NCI-H2227 treated with DMSO at 0.1 percent for 48 hours (cell line): ENCODE results near the gene IL1F10.

Source experiments
- DNase-seq: peaks from one replicate; lab custom pipeline; 2025; lab: John Stamatoyannopoulos, UW

IL1F10 gene

GRCh38 chr2:113058998-113059960, 8.5 kb upstream of the IL1F10 start, which contains the start of gene IL36RN:
TSS of gene IL36RN (plus strand) at chr2:113059198. CDS start at chr2:113059439, 241 bp downstream.
- DNase-seq = no peak

DNA sequence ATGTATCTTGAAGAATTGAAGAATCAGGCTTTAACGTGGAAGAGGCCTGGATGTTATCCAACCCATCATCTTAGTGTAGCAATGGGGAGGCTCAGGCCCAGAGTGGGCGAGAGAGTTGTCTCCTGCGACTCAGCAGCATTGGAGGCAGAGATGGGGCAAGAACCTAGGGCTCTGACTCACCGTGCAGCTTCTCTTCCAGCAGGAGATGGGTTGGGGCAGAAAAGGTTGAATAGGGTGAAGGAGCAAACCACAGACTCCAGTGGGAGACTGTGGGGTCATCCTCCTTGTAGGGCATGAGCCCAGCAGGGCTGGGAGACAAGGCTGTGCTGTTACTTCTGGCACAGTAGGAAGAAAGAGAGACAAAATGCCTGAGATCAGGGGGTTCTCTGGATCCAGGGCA, 7.4 kb upstream of the IL1F10 start:
- DNase-seq = no peak

DNA sequence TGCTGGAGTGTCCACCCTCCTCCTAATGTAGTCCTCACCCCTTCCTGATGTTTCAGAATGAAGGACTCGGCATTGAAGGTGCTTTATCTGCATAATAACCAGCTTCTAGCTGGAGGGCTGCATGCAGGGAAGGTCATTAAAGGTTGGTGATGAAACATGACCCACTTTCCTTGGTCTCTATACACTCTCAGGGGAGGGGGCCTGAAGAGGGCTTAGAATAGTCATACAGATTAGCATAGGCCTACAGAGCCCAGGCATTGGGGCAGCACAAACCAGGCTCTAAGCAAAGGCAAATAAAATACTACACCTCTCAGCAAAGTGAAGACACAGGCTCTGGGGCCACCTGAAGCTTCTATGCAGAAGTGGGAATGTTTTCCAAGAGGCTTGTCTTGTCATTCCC, 7.0 kb upstream of the IL1F10 start:
- DNase-seq = no peak

- no peak for DNase-seq
Measured at GRCh38 chr2:113061241-113061640, 6.5 kb upstream of the IL1F10 start.

DNA sequence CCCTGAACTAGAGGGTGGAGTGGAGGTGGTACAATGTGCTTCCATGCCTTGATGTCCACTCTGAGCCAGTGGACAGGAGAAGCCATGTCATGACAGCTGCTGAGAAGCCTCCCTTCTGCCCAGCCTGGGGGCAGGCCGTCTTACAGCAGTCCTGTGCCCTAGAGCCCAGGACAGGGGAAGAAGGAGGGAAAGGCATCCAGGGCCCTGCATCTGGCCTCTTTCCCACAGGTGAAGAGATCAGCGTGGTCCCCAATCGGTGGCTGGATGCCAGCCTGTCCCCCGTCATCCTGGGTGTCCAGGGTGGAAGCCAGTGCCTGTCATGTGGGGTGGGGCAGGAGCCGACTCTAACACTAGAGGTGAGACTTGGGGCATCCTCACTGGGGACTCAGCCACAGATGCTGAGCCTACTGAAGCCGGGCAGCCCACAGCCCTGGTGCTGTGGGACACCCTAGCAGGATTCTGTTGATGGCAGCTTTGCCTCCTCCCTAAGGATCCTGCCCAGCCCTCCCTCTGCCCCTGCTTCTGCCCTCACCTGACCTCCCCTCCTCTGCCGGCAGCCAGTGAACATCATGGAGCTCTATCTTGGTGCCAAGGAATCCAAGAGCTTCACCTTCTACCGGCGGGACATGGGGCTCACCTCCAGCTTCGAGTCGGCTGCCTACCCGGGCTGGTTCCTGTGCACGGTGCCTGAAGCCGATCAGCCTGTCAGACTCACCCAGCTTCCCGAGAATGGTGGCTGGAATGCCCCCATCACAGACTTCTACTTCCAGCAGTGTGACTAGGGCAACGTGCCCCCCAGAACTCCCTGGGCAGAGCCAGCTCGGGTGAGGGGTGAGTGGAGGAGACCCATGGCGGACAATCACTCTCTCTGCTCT, 5.6 kb upstream of the IL1F10 start:
- no peak for DNase-seq

DNA sequence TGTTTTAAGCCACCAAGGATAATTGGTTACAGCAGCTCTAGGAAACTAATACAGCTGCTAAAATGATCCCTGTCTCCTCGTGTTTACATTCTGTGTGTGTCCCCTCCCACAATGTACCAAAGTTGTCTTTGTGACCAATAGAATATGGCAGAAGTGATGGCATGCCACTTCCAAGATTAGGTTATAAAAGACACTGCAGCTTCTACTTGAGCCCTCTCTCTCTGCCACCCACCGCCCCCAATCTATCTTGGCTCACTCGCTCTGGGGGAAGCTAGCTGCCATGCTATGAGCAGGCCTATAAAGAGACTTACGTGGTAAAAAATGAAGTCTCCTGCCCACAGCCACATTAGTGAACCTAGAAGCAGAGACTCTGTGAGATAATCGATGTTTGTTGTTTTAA, 3.5 kb upstream of the IL1F10 start:
- no peak for DNase-seq

DNA sequence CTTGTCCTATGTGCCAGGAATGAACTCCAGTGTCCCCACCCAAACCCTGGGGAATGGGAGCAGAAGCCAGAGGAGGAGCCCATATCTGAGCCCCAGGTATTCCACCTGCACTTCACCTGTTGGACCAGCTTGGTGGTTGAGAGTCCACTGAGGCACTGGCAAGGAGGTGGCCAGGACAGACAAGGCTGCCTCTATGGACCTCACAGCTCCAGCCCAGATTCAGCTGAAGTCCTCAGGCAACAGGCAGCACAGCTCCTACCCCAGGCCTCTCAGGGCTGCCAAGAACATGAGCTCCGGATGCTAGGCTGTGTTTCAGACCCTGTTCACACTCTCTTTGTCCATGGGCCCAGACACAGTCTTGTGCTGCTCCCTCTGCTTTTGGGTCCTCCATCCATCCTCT, 2.9 kb upstream of the IL1F10 start:
- DNase-seq = no peak

GRCh38 chr2:113068249-113068648, 479 bp downstream of the IL1F10 start:
- no peak for DNase-seq

GRCh38 chr2:113068706-113069485, 1.1 kb downstream of the IL1F10 start:
- no peak for DNase-seq

DNA sequence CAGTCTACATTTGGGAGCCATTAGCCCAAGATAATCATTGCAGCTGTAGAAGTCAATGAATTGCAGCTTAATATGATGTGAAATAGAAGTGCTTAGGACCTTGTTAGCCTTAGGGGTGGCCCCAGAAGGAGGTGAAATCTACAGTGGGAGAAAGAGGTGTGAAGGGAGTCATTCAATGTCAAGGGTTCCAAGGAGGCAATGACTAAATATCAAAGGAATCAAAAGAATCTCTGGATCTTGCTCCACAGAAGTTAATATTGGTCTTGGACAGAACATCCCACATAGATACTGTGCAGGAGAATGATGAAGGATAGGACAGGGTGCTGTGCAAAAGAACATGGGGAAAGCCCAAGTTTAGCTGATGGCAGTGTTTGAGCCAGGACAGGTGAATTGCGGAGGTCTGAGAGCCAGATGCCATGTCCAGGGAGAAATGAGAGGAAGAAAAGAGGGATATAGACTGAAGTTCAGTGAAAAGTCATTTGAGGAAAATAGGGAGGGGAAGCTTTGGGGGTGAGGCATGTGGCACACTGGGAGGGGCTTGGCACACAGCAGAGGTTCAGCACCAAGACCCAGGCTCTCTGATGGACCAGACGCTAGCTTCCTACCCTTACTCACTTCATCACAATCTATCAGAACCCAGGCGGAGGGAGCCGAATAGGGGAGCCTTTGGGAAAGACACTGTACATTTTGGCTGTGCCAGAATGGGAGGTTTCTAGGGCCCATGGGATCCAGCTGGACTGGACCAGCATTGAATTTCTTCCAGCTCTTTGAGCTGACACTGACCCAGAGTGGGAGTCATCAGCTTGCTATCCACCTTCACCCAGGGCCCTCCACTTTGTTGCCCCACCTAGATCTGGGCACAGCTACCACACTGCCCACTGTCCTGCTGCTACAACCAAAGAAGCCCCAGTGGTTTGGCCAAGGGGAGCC, 2.2 kb downstream of the IL1F10 start:
- DNase-seq = no peak

- no peak for DNase-seq
Measured at GRCh38 chr2:113070606-113070975, 2.8 kb downstream of the IL1F10 start.

DNA sequence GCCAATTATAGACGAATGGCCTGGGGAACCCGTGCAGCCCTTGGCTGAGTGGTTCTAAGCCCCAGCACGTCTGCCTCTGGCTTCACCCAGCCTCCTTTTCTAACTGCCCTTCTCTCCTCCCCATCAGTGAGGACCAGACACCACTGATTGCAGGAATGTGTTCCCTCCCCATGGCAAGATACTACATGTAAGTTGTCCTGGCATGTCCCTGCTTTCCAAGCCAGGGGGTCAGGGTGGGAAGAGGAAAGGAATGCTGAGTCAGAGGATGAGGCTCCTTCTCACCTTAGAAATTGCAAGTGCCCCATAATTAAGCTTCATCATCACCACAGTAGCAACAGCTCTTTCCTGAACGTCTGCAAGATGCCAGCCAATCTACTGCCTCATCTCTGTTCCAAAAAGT, 4.8 kb downstream of the IL1F10 start:
- no peak for DNase-seq

DNA sequence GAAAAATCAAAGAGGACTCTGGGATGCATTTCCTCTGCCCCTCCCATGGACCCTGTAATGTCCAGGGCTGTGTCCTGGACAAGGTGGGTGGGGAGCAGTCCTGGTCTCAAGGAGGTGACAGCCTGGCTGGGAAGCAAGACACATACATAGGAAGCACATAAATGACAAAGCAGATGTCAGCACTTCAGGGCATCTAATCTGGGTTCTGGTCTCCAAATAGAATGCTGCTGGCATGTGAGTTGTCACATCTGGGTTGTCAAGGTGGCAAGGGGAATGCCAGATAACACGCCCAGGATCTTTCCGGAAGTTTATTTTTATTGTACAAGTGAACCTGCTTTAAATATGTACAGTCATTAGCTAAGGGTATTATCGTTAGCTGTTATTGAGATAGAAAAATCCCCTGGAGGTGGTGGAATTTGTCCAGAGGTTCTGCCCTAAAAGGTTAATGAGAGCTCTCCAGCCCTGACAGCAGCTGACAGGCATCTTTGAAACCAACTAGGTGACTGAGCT, 5.6 kb downstream of the IL1F10 start:
- no peak for DNase-seq

DNA sequence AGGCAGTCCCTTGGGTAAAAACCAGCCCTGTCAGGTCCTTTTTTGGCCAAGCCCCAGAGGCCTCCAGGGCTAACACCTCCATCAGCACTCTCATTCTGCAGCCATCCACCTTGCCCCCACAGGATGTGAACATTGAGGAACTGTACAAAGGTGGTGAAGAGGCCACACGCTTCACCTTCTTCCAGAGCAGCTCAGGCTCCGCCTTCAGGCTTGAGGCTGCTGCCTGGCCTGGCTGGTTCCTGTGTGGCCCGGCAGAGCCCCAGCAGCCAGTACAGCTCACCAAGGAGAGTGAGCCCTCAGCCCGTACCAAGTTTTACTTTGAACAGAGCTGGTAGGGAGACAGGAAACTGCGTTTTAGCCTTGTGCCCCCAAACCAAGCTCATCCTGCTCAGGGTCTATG, 7.3 kb downstream of the IL1F10 start:
- DNase-seq = no peak

- DNase-seq = no peak
Measured at GRCh38 chr2:113075600-113075999, 7.8 kb downstream of the IL1F10 start.

- DNase-seq = no peak
Measured at GRCh38 chr2:113076954-113077669, 9.3 kb downstream of the IL1F10 start.

DNA sequence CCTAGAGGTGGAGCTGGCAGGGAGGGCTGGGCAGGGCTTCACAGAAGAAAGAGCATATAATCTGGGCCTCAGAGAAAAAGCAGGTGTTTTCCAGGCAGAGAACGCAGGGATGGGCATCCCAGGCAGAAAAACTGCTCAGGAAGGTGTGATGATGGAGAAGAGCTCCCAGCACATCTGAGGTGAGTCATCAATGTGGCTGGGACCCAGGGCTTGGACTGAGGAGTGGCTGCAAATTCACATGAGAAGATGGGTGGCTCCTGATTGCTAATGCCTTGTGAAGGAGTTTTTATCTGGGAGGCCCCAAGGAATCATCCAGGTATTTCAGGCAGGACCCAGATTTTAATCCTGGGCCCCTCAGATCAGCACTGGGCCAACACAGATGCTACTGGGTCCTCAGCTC, 10.2 kb downstream of the IL1F10 start:
- DNase-seq = no peak

GRCh38 chr2:113078350-113078839, 10.6 kb downstream of the IL1F10 start:
- no peak for DNase-seq

GRCh38 chr2:113079131-113079530, 11.4 kb downstream of the IL1F10 start:
- DNase-seq = no peak

DNA sequence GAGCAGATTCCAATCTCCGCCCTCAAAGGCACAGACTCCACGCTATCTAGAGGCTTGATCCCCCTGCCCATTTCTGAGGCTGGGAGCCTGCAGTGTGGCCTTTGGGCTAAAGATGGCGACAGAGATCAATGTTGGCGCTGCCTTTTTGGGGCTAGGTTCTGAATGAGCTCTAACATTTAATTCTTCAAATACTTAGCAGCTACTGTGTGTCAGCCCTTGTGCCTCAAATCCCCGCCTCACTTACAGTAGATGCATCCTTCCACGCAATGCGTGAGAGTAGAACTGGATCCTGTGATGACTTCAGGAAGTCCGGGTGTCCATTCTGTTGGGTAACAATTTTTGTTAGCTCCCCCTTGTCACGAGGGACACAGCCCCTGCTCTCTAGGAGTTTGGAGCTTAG, 12.4 kb downstream of the IL1F10 start:
- peak; percentile 12 for DNase-seq
